NCI-H510A treated with DMSO at 0.1 percent for 48 hours (cell line): Measurements from ENCODE around the gene ZBTB42.

Experiments used
- DNase-seq: peaks from one replicate; lab custom pipeline; 2025; lab: John Stamatoyannopoulos, UW

ZBTB42 gene

DNA sequence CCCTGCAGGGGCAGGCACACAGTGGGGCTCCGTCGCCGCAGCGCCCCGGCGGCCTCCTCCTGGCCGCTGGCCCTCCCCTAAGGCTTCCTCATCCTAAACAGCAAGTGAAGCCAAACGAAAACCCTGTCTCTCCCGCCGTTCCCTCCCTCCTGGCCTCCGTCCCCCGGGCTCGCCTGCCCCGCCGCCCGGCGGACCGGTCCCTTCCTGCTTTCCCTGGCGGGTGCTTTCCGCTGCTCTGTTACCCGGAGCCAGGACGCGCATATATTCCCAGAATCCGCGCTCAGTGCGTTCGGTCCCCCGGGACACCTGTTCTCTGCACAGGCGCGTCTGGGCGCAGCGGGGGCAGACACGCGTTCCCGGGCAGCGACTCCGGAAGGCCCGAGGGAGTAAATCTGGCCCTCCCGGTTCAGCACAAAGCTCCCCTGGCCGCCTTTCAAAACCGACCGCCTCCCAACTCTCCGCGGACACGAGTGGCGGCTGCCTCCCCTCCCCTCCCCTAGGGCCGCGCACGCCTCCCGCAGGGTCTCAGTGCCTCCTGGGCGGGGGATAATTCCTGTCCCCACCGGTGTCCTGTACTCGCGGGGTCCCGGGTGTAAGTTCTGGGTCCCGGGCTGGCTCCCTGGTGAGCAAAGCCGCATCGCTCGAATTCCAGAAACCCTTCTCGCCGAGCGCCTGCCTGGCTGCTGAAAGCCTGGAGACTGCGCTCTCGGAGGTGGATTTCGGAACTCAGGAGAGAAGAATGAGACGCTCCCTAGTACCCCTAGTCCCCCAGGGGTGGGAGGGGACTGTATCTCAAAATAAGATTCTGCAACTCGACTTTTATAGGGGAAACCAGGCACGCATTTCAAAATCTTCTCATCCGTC, 42.8 kb downstream of the ZBTB42 start:
- DNase-seq, result no peak

DNA sequence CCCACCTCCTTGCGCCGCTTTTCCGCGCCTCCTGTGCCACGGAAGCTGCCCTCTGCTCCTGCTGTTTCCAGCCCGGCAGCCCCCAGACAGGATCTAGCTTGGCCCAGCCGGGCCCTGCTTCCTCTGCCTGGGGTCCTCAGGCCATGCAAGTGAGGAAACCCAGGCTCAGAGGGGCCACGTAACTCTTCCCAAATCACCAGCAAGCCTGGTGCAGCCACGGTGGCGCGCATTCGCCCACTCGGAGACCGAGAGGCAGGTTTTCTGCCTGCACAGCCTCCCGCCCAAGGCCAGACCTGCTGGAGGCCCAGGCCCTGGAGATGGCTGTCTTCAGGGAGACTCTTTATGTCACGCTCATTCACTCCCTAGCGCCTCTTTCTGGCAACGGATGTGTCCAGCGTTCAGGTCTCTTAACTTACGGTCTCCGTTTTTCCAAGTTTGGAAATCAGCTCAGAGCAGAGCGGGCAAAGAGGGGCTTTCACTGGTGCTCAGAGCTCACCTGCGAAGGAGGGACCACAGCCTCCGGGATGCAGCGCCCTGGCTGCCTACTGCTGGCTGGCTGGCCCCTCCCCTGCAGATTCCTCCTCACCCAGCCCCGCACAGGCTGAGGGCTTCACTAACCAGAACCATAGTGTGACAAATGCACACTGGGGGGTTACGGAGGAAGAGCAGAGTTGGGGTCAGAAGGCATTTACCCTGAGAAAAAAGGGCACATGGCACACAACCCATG, 43.6 kb downstream of the ZBTB42 start:
- DNase-seq, result no peak

DNA sequence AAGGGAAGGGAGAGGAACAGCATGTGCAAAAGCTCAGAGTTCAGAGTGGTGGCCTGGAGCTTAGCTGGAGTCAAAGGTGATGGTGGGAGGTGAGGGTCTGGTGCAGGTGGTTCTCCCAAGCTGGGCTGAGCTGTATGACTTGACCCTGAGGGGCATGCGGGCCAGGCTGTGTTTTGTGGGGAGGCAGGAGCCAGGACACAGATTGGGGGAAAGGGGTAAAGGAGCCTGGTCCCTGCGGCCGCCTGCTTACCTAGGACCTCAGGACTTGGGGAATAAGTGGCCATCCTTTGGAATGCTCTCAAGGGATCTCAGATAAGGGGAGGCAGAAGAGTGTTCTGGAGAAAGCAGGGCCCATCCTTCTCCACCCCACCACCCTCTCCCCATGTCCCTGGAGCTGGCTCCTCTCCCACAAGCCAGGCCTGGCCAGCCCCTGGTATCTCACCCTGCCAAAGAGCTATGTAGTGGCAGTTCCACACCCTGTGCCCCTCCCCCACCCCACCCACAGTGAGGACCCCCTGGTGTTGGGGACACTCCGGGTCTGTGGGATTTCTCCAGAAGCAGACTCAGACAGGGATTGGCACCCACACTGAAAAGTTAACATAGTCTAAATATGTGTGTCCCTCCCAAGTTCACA, 44.2 kb downstream of the ZBTB42 start:
- DNase-seq, result no peak

DNA sequence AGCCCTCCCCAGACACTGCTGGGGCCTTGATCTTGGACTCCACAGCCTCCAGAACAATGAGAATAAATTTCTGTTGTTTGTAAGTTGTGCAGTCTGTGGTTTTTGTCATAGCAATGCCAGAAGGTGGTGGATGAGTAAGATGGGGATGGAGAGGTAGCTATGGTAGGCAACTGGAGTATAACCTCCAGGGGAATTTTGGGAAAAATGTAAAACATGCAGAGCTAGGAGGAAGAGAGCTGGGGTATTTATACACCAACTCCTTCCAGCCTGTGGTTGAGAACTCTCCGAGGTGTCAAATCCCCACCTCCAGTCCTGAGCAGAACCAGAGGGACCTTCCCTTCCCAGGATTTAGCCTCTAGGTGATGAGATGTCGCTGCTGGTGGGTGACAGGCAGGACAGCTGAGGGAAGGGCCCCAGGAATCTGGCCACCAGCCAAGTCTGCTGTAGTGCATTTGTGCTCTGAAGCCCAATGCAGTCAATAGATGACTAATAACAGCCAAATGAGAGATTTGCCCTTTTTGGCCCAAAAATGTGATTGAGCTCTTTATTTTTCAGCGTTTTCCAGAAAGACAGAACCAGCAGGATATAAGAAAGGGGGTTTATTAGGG, 45.0 kb downstream of the ZBTB42 start:
- DNase-seq, result no peak

DNA sequence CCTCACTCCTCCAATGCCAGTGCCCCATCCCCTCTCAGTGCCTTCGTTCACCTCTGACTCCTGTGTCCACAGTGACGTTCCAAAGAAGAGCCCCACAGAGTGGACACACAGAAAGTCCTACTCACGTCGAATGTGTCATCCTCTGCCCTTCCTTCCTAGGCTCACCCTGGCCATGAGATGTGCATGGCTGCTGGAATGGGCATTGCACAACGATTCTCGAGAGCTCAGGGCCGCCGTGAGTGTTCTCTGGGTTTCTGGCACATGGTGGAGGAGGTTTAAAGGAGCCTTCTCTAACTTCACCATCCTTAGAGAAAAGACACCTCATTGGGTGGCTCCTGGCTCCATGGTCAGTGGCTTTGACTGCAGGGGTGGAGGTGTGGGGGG, 51.4 kb downstream of the ZBTB42 start:
- no peak for DNase-seq
